Smooth muscle cell (in vitro differentiated cells): ENCODE data around the gene AKAP3. TPM values are rescaled to one million over a fixed set of nuclear protein-coding genes. Genes with fewer than 3 reads are reported as not detected.
A peak's percentile ranks its signal among the peaks of the same experiment; 100 is the strongest.

Experiments used
- DNase-seq: peaks from one replicate; lab custom pipeline; 2025; ENCODE audit not compliant: unreplicated experiment; lab: John Stamatoyannopoulos, UW
- H2AFZ ChIP-seq: fragments of 200-600 bp; sonication (generic); 2 replicates; pipeline ENCODE4 v1.6.0; 2016; ENCODE audit warnings: antibody characterized with exemption, low read depth, mild to moderate bottlenecking
- H3F3A ChIP-seq: fragments of 200-600 bp; sonication (generic); 2 replicates; pipeline ENCODE4 v1.6.0; 2017; ENCODE audit warnings: antibody characterized with exemption, low read depth
- H3K27ac ChIP-seq: fragments of 200-600 bp; sonication (generic); 2 replicates; pipeline ENCODE4 v1.5.1; 2016; ENCODE audit warnings: low read depth, mild to moderate bottlenecking
- H3K27me3 ChIP-seq: fragments of 200-600 bp; sonication (generic); 2 replicates; pipeline ENCODE4 v1.6.1; 2016; ENCODE audit warnings: low read depth, mild to moderate bottlenecking
- H3K36me3 ChIP-seq: fragments of 200-600 bp; sonication (generic); 2 replicates; pipeline ENCODE4 v1.5.1; 2016; ENCODE audit warnings: low read depth
- H3K4me1 ChIP-seq: fragments of 200-600 bp; sonication (generic); 2 replicates; pipeline ENCODE4 v1.5.1; 2016; ENCODE audit warnings: low read depth
- H3K4me2 ChIP-seq: fragments of 200-600 bp; sonication (generic); 2 replicates; pipeline ENCODE4 v1.6.0; 2016; ENCODE audit warnings: mild to moderate bottlenecking
- H3K4me3 ChIP-seq: fragments of 200-600 bp; sonication (generic); 2 replicates; pipeline ENCODE4 v1.5.1; 2016; ENCODE audit warnings: mild to moderate bottlenecking
- H3K79me2 ChIP-seq: fragments of 200-600 bp; sonication (generic); 2 replicates; pipeline ENCODE4 v1.6.0; 2016; ENCODE audit warnings: low read depth, mild to moderate bottlenecking
- H3K9ac ChIP-seq: fragments of 200-600 bp; sonication (generic); 2 replicates; pipeline ENCODE4 v1.6.0; 2016; ENCODE audit warnings: low read depth
- H3K9me3 ChIP-seq: fragments of 200-600 bp; sonication (generic); replicated peaks from 2 replicates; pipeline ENCODE4 v1.5.1; 2016; ENCODE audit warnings: low read depth
- H4K20me1 ChIP-seq: fragments of 200-600 bp; sonication (generic); 2 replicates; pipeline ENCODE4 v1.6.0; 2016; ENCODE audit warnings: low read depth
- WGBS: methylation state at CpG from one replicate; pipeline ENCODE4 v1.1.7; 2016; ENCODE audit warnings: low lambda C conversion rate; 5-methylcytosine and 5-hydroxymethylcytosine counted together
- polyA plus RNA-seq: library from polyadenylated mRNA; unstranded; fragments of >200 nt; fragmentation: Nextera tagmentation; extraction: Ambion mirVana; gene quantifications from 2 replicates; pipeline ENCODE4 v1.2.1, GENCODE V29; 2016
- total RNA-seq: library from RNA; depleted of rRNA; stranded (reverse); fragments of >200 nt; gene quantifications from 2 replicates; pipeline ENCODE4 v1.2.3, GENCODE V29; 2014
- TF ChIP-seq, protein P1 (sequence below): fragments of 200-600 bp; sonication (generic); IDR thresholded peaks from 2 replicates; pipeline ENCODE4 v1.5.1; 2017; ENCODE audit warnings: borderline replicate concordance, mild to moderate bottlenecking, antibody characterized with exemption; ENCODE audit not compliant: insufficient read depth, poor library complexity, severe bottlenecking

Gene AKAP3
- total RNA-seq (0.13 TPM in 2 replicates), polyA plus RNA-seq (1.4 TPM in 1 of 2 replicates, not detected in the other)

DNA sequence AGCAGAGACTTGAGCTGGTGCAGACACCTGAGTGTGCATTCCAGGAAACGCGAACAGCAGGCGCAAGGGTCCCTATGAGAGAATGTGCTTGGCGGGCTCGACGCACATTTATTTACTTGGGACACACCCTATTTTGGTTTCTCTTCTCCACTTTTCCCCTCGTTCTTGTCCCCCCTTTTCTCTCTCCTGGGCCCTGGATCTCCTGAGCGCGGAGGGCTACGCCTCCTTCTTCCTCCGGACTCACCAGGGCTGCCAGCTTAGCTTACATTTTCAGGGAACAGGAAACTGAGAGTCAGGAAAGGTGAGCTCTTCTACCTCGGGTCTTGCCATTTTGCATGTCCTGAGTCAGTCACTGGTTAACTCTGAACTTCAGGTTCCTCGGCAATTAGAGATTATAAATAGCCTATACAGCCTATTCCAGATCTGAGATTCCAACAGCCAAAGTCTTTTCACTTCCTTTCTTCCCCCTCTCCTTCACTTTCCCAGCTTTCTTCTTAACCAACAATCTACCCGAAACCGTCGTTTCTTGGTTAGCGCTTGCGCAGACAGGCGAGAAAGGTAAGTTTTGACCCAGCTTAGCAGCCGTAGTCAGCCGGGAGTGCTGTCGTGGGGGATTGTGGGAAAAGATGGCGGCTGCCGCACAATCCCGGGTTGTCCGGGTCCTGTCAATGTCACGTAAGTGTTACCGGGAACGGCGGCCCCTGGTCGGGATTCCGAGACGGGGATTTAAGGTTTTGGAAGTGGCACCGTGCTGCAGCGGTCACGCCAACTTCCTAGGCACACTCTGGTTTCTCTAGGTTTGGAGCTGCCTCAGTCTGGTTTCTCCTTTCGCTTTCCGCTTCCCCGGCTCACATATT is at the start of gene AKAP3, which contains the start of gene NDUFA9:
AKAP3 (minus strand) TSS at position 551 of the 857 bp plus-strand sequence. CDS start 10,855 bp downstream, outside the sequence.
NDUFA9 (plus strand) TSS at position 614 of the 857 bp plus-strand sequence; CDS start at position 627, 13 bp downstream.
- WGBS: under 1% methylated on average over 39 of the region's 39 CpGs
- TF ChIP-seq, protein P1, sequence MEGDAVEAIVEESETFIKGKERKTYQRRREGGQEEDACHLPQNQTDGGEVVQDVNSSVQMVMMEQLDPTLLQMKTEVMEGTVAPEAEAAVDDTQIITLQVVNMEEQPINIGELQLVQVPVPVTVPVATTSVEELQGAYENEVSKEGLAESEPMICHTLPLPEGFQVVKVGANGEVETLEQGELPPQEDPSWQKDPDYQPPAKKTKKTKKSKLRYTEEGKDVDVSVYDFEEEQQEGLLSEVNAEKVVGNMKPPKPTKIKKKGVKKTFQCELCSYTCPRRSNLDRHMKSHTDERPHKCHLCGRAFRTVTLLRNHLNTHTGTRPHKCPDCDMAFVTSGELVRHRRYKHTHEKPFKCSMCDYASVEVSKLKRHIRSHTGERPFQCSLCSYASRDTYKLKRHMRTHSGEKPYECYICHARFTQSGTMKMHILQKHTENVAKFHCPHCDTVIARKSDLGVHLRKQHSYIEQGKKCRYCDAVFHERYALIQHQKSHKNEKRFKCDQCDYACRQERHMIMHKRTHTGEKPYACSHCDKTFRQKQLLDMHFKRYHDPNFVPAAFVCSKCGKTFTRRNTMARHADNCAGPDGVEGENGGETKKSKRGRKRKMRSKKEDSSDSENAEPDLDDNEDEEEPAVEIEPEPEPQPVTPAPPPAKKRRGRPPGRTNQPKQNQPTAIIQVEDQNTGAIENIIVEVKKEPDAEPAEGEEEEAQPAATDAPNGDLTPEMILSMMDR: no peak

GRCh38 chr12:4690760-4691159 is 41.9 kb upstream of the AKAP3 start:
- Histone ChIP-seq H3K4me3 (no peak overlapping the region), H3K27ac (no peak overlapping the region), H3K79me2 (no peaks in the 10 kb centered on the region), H3K27me3 (no peaks in the 10 kb centered on the region), H3K9me3 (no peaks in the 10 kb centered on the region), H3F3A (no peaks in the 10 kb centered on the region), H3K4me1 (no peaks in the 10 kb centered on the region), H2AFZ (no peak overlapping the region), H3K36me3 (peaks cover 11% of the 10 kb centered on the region), H3K9ac (no peak overlapping the region), H3K4me2 (no peak overlapping the region), H4K20me1 (no peaks in the 10 kb centered on the region)
- no peak for DNase-seq
- WGBS: 100% methylated on average over 5 of the region's 5 CpGs
- TF ChIP-seq, protein P1: no peak

More for the DNA sequence above, at the start of gene AKAP3, which contains the start of gene NDUFA9:
- peaks cover 39% of the 10 kb centered on the region for H3K79me2 ChIP-seq
- DNase-seq: peak; percentile 41
- H3K27ac ChIP-seq: peak within 1 kb of the TSS; percentile 71
- peak within 1 kb of the TSS; percentile 81 for H3K4me3 ChIP-seq
- no peaks in the 10 kb centered on the region for H3K9me3 ChIP-seq
- H3K4me2 ChIP-seq: peak within 1 kb of the TSS; percentile 85
- no peaks in the 10 kb centered on the region for H3F3A ChIP-seq
- H3K4me1 ChIP-seq: peaks cover 12% of the 10 kb centered on the region
- peak within 1 kb of the TSS; percentile 96 for H2AFZ ChIP-seq
- peak within 1 kb of the TSS; percentile 79 for H3K9ac ChIP-seq
- no peaks in the 10 kb centered on the region for H4K20me1 ChIP-seq
- no peaks in the 10 kb centered on the region for H3K36me3 ChIP-seq
- H3K27me3 ChIP-seq: no peaks in the 10 kb centered on the region

DNA sequence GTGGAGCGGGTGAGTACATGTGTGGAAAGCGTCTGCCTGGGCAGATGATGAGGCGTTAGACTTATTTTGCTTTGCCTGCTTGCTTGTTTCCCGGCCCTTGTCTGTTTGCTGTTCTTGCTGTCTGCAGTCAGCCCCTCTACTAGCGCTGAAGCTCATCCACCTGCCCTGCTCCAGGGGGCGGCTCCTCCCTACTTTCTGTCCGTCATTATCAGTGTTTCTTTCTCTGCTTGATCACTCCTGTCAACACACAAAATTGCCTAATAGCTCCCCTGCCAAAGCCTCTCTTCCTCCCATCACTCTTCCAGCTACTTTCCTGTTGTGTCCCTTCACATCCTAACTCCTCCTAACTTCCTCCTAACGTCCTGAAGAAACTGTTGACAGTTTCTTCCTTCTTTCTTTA is 36.5 kb upstream of the AKAP3 start:
- TF ChIP-seq, protein P1: no peak

More for the DNA sequence above, 36.5 kb upstream of the AKAP3 start:
- H3F3A ChIP-seq: no peaks in the 10 kb centered on the region
- H3K4me3 ChIP-seq: no peak overlapping the region
- no peak overlapping the region for H2AFZ ChIP-seq
- no peak overlapping the region for H3K27ac ChIP-seq
- no peaks in the 10 kb centered on the region for H3K27me3 ChIP-seq
- H3K9me3 ChIP-seq: no peaks in the 10 kb centered on the region
- no peak for DNase-seq
- no peak overlapping the region for H3K9ac ChIP-seq
- H3K36me3 ChIP-seq: peaks cover 20% of the 10 kb centered on the region
- 62% methylated on average over 8 of the region's 8 CpGs for WGBS
- no peaks in the 10 kb centered on the region for H4K20me1 ChIP-seq
- no peaks in the 10 kb centered on the region for H3K79me2 ChIP-seq
- no peaks in the 10 kb centered on the region for H3K4me1 ChIP-seq
- H3K4me2 ChIP-seq: no peak overlapping the region
